Umbilical cord (tissue), 2 donors: ENCODE data around the gene PRDX5. TPM values are rescaled to one million over a fixed set of nuclear protein-coding genes. Genes with fewer than 3 reads are reported as not detected.

Source experiments
- DNase-seq: peaks from one replicate; pipeline ENCODE4 v3.0.0-alpha.2; 2015; ENCODE audit warnings: low spot score
- total RNA-seq: library from RNA; depleted of rRNA; stranded (reverse); fragments of >200 nt; gene quantifications from one replicate; pipeline ENCODE4 v1.2.3, GENCODE V29; 2014; ENCODE audit warnings: low replicate concordance; ENCODE audit not compliant: insufficient read depth

PRDX5 gene
- total RNA-seq: 152 TPM

GRCh38 chr11:64317961-64318765 is at the start of gene PRDX5:
Gene PRDX5, plus strand, starts transcription at chr11:64318121. Its CDS starts 95 bp downstream, at chr11:64318216.
- DNase-seq: peak; percentile 99

- no peak for DNase-seq
Observed at GRCh38 chr11:64268893-64269539, 48.9 kb upstream of the PRDX5 start.

GRCh38 chr11:64269540-64270220 is 48.2 kb upstream of the PRDX5 start:
- DNase-seq: peak; percentile 100

- no peak for DNase-seq
Observed at GRCh38 chr11:64275031-64275800, 42.7 kb upstream of the PRDX5 start.

DNA sequence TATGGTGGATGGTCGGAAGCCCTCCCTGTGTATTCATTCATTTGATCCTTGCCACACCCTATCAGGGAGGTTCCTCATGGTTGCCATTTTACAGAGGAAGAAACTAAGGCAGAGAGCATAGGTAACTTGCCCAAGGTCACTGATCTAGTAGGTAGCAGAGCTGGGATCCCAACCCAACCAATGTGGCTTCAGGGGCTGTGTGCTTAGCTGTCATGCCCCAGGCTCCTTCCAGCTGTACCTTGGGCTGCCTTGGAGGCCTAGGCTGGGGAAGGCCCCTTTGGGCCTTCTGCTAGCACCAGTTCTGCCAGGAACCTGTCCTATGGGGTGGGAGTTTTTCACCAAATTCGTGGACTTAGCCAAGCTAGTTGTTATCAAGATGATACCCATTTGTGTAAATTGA is 42.1 kb upstream of the PRDX5 start:
- no peak for DNase-seq

GRCh38 chr11:64276653-64277431 is 41.1 kb upstream of the PRDX5 start:
- no peak for DNase-seq

DNA sequence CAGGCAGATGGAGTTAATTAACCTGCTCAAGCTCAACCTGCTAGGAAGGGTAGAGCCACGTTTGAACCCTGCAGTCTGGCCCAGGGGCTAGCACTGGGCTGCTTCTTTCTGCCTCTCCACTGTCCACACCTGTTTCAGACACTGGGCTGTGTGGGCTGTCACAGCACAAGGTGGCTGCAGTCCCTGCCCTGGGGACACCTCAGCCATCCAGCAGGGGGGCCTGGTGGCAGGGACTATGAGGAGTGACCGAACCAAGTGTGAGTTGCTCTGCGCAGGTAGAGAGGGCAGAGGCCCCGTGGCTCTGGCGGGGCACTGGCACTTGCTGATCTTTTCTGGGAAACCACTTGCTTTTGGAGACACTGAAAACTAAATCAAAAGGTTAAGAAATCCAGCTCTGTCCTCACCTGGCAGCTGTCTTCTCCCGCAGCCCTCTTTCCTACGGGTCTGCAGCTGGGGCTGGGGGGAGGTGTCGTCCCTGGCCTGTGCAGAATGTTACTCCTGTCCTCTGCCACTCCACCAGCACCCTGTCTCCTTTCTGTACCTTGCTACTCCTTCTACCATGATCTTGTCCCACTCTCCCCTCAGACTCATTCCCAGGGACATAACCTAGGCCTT is 39.2 kb upstream of the PRDX5 start:
- no peak for DNase-seq

DNA sequence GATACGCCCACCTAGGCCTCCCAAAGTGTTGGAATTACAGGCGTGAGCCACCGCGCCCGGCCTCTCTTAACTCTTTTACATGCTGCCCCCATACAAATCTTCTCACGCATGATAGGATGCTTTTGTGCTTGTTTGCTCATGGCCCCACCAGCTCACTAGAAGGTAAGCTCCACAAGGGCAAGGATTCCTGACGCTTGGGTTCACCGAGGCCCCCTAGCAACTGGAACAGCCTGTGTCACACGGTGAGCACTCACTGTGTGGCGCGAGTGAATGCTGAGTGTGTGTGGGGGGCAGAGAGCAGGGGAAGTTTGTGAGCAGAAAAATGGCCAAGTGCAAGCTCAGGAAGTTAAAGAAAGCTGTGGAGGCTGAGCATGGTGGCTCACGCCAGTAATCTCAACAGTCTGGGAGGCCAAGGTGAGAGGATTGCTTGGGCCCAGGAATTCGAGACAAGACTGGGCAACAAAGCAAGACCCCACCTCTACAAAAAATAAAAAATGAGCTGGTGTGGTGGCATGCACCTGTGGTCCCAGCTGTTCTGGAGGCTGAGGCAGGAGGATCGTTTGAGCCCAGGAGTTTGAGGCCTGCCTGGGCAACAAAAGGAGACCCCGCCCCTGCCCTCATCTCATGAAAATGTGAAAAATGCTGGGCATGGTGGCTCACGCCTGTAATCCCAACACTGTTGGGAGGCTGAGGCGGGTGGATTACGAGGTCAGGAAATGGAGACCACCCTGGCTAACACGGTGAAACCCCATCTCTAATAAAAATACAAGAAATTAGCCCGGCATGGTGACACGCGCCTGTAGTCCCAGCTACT is 35.8 kb upstream of the PRDX5 start:
- no peak for DNase-seq

GRCh38 chr11:64283092-64283491 is 34.8 kb upstream of the PRDX5 start:
- DNase-seq: no peak

DNA sequence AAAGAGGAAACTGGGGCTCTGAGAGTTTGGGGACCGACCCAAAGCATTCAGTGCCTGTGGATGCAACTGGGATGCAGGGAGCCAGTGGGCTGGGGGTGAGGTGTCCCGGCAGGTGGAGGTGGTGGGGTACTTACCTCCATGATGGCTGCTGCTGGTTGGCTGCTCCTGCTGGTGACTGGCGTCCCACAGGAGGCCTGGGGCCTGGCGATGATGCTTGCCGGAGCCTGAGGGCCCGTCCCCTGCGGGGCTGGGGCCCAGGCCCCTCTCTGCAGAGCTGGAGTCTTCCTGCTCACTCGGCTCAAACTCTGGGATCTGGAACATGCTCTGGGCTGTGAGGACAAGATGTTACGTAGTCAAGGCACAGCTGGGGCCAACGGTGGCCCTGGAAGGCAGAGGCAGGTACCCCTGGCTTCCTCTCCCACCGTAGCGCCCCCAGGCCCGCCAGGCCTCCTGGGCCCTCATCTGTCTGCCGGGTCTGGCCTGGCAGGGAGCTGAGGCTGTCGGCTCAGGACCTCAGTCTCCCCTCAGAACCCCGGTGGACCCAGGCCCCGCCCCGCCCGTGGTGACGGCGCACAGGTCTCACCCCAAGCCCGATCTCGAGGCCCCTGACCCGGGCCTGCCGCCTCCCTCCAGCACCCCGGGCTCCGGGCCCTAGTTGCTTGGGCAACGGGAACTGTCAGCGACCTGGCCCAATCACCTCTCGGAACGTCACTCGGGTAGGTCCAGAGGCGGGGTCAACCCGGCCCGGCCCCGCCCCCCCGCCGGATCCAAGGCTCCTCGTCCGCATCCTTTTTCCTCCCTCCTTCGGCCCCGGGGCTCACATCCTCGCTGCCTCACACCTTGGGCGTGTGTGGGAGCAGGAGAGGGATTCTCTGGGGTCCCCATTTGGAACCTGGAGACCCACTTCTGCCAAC is 33.6 kb upstream of the PRDX5 start, which contains the start of gene BAD:
BAD (minus strand) TSS at position 618 of the 914 bp plus-strand sequence; CDS start at position 321, 297 bp downstream.
- DNase-seq: peak; percentile 97

DNA sequence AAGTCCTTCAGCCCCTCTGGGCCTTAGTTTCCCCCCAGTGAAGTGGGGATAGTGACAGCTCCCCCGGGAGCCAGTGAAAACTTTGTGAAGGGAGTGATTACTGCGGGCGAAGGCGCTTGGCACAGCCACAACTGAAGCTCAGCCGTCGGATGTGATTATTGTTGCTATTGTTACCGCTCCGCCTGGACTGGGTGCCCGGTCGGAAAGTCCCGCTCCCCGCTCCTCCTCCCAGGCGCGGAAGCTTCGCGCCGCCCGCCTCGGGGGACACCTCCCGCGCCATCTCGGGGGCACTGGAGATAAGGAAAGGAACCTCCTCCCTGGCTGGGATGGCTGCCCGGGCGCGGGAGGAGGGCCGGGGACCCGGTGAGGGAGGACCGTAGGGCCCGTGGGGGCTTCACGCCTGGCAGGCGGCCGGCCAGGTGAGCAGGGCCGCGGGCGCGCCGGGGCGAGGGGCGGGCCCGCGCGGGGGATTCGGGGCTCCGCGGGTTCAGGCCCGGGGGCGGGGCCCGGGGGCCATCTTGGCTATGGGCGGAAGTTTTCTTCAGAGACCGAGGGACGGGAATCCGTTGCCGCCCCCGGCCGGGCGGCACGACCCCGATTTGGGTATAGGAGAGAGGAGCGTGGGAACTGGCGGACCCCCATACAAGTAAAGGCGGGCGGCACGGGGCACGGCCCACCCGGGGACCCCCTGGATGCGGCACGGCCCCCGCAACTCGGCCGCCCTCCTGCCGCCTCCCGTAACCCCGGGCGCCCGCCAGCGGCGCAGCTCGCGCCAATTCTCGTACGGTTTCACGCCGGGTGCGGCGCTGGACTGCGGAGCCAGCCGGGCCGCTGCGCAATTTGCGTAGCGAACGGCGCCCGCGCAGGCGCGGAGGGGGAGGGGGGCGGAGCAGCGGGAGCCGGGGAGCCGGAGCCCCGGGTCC is 32.7 kb upstream of the PRDX5 start, which contains the start of gene GPR137:
GPR137 (plus strand) TSS at position 887 of the 923 bp plus-strand sequence. CDS start 677 bp downstream, outside the sequence.
- peak; percentile 92 for DNase-seq

- DNase-seq: no peak
Observed at GRCh38 chr11:64285885-64286800, 31.8 kb upstream of the PRDX5 start.

GRCh38 chr11:64286801-64287159 is 31.1 kb upstream of the PRDX5 start:
- DNase-seq: no peak

- no peak for DNase-seq
Observed at GRCh38 chr11:64287676-64288352, 30.1 kb upstream of the PRDX5 start.

DNA sequence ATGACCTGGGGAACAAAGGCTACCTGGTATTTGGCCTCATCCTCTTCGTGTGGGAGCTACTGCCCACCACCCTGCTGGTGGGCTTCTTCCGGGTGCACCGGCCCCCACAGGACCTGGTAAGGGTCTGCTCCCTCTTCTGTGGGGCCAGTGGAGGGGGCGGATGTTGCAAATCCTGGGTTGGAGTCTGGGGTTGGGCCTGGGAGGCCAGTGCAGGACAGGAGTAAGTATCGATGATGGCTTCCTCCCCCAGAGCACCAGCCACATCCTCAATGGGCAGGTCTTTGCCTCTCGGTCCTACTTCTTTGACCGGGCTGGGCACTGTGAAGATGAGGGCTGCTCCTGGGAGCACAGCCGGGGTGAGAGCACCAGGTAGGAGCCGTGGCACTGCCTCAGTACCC is 29.6 kb upstream of the PRDX5 start:
- DNase-seq: no peak
